Fibroblast of the aortic adventitia (primary cell): ENCODE measurements around the gene ZDHHC13. TPM values are rescaled to one million over a fixed set of nuclear protein-coding genes. Genes with fewer than 3 reads are reported as not detected.

Source experiments
- DNase-seq: peaks from one replicate; pipeline ENCODE4 v3.0.0-alpha.2; 2010; ENCODE audit warnings: low read depth
- H3K4me3 ChIP-seq: 2 replicates; pipeline ENCODE4 v1.5.1; 2011; ENCODE audit warnings: low read depth, mild to moderate bottlenecking, control low read depth, low read length, moderate library complexity
- total RNA-seq: library from RNA; depleted of rRNA; stranded (reverse); fragments of >200 nt; gene quantifications from 2 replicates; pipeline ENCODE4 v1.2.3, GENCODE V29; 2012; ENCODE audit warnings: low replicate concordance
- TF ChIP-seq, protein P1 (sequence below): IDR thresholded peaks from 2 replicates; pipeline ENCODE4 v1.5.1; 2011; ENCODE audit warnings: mild to moderate bottlenecking, low read length, control low read depth, inconsistent platforms; ENCODE audit not compliant: insufficient read depth

Gene ZDHHC13
- total RNA-seq, 1 donor: 18.6 TPM

DNA sequence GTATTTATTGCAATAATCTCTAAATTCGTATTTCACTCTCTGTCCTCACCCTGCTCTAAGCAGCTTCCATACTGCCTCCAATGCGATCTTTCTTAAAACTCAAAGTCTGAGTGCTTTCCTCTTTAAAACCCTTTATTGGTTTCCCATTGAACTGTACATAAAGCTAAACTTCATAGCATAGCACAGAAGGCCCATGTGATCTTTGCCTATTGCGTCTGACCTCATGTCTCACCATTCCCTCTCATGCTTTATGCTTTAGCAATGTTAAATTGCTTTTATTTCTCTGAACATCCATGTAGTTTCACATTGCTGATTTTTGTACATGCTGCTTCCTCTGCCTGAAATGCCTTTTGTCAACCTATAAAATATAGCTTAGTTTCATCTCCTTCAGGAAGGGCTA, 28.4 kb downstream of the ZDHHC13 start:
- DNase-seq: no peak
- H3K4me3 ChIP-seq: no peak overlapping the region
- TF ChIP-seq, protein P1, sequence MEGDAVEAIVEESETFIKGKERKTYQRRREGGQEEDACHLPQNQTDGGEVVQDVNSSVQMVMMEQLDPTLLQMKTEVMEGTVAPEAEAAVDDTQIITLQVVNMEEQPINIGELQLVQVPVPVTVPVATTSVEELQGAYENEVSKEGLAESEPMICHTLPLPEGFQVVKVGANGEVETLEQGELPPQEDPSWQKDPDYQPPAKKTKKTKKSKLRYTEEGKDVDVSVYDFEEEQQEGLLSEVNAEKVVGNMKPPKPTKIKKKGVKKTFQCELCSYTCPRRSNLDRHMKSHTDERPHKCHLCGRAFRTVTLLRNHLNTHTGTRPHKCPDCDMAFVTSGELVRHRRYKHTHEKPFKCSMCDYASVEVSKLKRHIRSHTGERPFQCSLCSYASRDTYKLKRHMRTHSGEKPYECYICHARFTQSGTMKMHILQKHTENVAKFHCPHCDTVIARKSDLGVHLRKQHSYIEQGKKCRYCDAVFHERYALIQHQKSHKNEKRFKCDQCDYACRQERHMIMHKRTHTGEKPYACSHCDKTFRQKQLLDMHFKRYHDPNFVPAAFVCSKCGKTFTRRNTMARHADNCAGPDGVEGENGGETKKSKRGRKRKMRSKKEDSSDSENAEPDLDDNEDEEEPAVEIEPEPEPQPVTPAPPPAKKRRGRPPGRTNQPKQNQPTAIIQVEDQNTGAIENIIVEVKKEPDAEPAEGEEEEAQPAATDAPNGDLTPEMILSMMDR: no peak

GRCh38 chr11:19156892-19157291, 39.9 kb downstream of the ZDHHC13 start:
- no peak overlapping the region for H3K4me3 ChIP-seq
- DNase-seq: no peak
- TF ChIP-seq, protein P1: no peak

- DNase-seq: peak; percentile 28
- no peak overlapping the region for H3K4me3 ChIP-seq
- TF ChIP-seq, protein P1: no peak
These were observed 43.9 kb downstream of the ZDHHC13 start for GRCh38 chr11:19160847-19161246.

DNA sequence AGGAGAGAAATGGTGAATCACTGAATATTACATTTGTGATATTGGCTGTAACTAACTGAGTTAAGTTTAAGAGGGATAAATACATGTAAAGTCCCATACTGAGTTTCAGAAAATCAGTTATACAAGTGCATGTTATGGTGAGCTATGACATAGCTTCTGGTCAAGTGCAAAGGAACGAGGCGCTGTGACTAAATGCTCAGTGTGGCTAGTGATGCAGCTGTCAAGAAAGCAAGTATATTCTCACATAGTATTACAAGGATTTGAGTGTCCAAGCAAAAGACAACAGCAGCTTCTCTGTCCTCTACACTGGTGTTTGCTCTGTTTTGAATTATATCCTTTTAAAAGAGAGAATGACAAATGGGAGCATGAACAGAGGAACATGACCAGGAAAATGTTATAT, 44.7 kb downstream of the ZDHHC13 start:
- TF ChIP-seq, protein P1: no peak
- no peak for DNase-seq
- no peak overlapping the region for H3K4me3 ChIP-seq

- DNase-seq: no peak
- TF ChIP-seq, protein P1: no peak
- H3K4me3 ChIP-seq: no peak overlapping the region
These were observed 46.1 kb downstream of the ZDHHC13 start for GRCh38 chr11:19162951-19163505.

GRCh38 chr11:19163617-19164016, 46.6 kb downstream of the ZDHHC13 start:
- H3K4me3 ChIP-seq: no peak overlapping the region
- TF ChIP-seq, protein P1: no peak
- DNase-seq: no peak
